Activated B cell treated with CpG ODN at 0.5 μM for 24 hours (primary cell): Measurements from ENCODE around the gene PRORP. TPM values are rescaled to one million over a fixed set of nuclear protein-coding genes. Genes with fewer than 3 reads are reported as not detected.

Experiments used
- ATAC-seq: fragments of 200-7000 bp; cut with Tn5 transposase; one replicate; pipeline ENCODE4 v1.10.0; 2021; ENCODE audit warnings: low read depth, mild to moderate bottlenecking, moderate library complexity
- CTCF ChIA-PET: fragments of 350-600 bp; sonication (Branson Sonifier 250); formaldehyde crosslinking; loops from one replicate; lab custom pipeline; 2021; ENCODE audit warnings: antibody characterized with exemption; lab: Charles Lee
- POLR2A ChIA-PET: fragments of 350-600 bp; sonication (Branson Sonifier 250); formaldehyde crosslinking; loops from one replicate; lab custom pipeline; 2021; ENCODE audit warnings: antibody characterized with exemption; lab: Charles Lee
- DNase-seq: peaks from one replicate; pipeline ENCODE4 v3.0.0; 2022
- H3K27ac Mint-ChIP-seq: one replicate; pipeline ENCODE4 v1.8.0; 2020; ENCODE audit warnings: mixed read lengths
- H3K27me3 Mint-ChIP-seq: one replicate; pipeline ENCODE4 v1.8.0; 2021; ENCODE audit warnings: mixed read lengths
- H3K36me3 Mint-ChIP-seq: one replicate; pipeline ENCODE4 v1.8.0; 2021; ENCODE audit warnings: low read depth, mixed read lengths
- H3K4me1 Mint-ChIP-seq: one replicate; pipeline ENCODE4 v1.8.0; 2021; ENCODE audit warnings: mixed read lengths
- H3K4me3 Mint-ChIP-seq: one replicate; pipeline ENCODE4 v1.8.0; 2020; ENCODE audit warnings: mild to moderate bottlenecking, mixed read lengths
- H3K9me3 Mint-ChIP-seq: one replicate; pipeline ENCODE4 v1.8.0; 2020; ENCODE audit warnings: mixed read lengths
- intact Hi-C: fragments of 100-400 bp; cut with micrococcal nuclease; formaldehyde crosslinking; loops from one replicate; pipeline ENCODE4 v1.15.1; 2024
- total RNA-seq: library from RNA; stranded (reverse); gene quantifications from 2 replicates; pipeline ENCODE4 v1.2.3, GENCODE V29; 2022
- TF ChIP-seq, protein P1 (sequence below): fragments of 200-600 bp; IDR thresholded peaks from one replicate; pipeline ENCODE4 v1.8.0; 2022; ENCODE audit warnings: antibody characterized with exemption, mild to moderate bottlenecking

The PRORP gene
- total RNA-seq, 1 donor from 2014 or later: 25.6 TPM

DNA sequence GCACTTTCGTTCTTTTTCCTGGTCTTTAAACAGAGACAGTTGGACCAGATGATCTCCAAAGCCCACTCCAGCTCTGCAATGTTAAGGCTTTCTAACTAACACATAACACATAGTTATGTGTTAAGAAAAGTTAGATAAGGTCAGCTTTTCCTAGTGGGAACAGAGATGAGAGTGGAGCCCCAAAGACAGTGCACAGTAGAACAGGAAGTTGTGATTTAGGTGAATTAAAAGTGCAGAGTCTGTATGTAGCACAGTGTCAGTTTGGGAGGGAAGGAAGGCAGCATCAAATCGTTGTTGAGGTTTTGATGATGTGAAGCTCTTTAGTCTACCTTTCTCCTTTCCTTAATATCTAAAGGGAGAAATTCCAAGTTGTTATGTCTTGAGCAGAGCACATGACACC, 31.7 kb downstream of the PRORP start:
- peaks cover 21% of the 10 kb centered on the region for H3K4me1 Mint-ChIP-seq
- ChIA-PET CTCF (interaction anchor here (1.1 to 1.6 kb wide), 2 partner anchors 13 to 260 kb away, joined by 4 to 5 read pairs; no protein-coding TSS in a partner anchor), POLR2A (interaction anchor here (1.3 kb wide), 1 partner anchor 251 kb away, joined by 6 read pairs; the partner anchor contains the start of gene NFKBIA)
- ATAC-seq (no peak), DNase-seq (no peak)
- H3K9me3 Mint-ChIP-seq: no peaks in the 10 kb centered on the region
- no peak overlapping the region for H3K27ac Mint-ChIP-seq
- H3K27me3 Mint-ChIP-seq: no peaks in the 10 kb centered on the region
- TF ChIP-seq, protein P1, sequence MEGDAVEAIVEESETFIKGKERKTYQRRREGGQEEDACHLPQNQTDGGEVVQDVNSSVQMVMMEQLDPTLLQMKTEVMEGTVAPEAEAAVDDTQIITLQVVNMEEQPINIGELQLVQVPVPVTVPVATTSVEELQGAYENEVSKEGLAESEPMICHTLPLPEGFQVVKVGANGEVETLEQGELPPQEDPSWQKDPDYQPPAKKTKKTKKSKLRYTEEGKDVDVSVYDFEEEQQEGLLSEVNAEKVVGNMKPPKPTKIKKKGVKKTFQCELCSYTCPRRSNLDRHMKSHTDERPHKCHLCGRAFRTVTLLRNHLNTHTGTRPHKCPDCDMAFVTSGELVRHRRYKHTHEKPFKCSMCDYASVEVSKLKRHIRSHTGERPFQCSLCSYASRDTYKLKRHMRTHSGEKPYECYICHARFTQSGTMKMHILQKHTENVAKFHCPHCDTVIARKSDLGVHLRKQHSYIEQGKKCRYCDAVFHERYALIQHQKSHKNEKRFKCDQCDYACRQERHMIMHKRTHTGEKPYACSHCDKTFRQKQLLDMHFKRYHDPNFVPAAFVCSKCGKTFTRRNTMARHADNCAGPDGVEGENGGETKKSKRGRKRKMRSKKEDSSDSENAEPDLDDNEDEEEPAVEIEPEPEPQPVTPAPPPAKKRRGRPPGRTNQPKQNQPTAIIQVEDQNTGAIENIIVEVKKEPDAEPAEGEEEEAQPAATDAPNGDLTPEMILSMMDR: no peak
- H3K36me3 Mint-ChIP-seq: peaks cover 22% of the 10 kb centered on the region
- no peak overlapping the region for H3K4me3 Mint-ChIP-seq
- intact Hi-C loops: no loop called here

DNA sequence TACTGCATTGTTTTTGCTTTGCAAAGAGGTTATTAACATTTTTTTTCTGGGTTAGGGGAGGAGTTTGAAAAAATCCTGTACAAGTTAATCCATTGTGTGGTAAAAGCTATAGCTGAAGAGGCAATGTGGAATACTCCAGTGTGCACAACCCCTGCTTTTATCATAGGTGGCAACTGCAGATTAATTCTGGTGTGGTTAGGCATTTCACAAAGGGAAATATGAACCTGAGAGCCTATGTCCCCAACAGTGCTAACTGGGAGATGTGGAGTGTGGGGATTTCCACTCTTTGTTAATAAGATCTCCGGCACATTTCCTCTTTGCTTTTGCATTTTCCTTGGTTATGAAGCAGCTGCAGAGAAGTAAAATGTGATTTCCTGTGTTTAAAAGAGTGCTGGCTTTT, 33.6 kb downstream of the PRORP start:
- intact Hi-C loops: no loop called here
- POLR2A ChIA-PET: interaction anchor here (0.6 kb wide), 1 partner anchor 129 kb away, joined by 4 read pairs; no protein-coding TSS in a partner anchor
- H3K27ac Mint-ChIP-seq: peak overlapping the region; percentile 60
- H3K36me3 Mint-ChIP-seq: peaks cover 30% of the 10 kb centered on the region
- DNase-seq: no peak
- TF ChIP-seq, protein P1: no peak
- no peaks in the 10 kb centered on the region for H3K27me3 Mint-ChIP-seq
- ATAC-seq: no peak
- H3K9me3 Mint-ChIP-seq: no peaks in the 10 kb centered on the region
- peak overlapping the region; percentile 15 for H3K4me3 Mint-ChIP-seq
- CTCF ChIA-PET: no interaction called here
- H3K4me1 Mint-ChIP-seq: peaks cover 29% of the 10 kb centered on the region

DNA sequence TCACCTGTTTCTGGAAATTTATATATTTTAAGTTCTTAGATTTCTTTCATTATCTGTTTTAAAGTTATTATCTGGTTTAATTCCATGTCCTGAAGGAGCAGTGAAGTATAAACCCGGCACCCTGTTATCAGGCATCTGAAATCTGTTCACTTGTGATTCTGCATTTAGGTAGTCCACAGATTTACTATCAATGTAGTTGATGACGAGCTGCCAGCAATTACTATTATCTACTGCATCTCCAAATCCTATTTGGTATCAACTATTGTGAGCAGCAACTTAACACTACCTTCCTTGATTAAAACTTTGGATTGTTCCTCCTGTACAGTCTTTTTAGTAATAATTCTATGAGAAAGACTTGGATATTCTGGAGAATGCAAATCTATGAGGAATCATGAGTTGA, 36.1 kb downstream of the PRORP start:
- ChIA-PET CTCF (interaction anchor here (1.5 kb wide), 1 partner anchor 264 kb away, joined by 3 read pairs; no protein-coding TSS in a partner anchor), POLR2A (no interaction called here)
- no peak overlapping the region for H3K27ac Mint-ChIP-seq

DNA sequence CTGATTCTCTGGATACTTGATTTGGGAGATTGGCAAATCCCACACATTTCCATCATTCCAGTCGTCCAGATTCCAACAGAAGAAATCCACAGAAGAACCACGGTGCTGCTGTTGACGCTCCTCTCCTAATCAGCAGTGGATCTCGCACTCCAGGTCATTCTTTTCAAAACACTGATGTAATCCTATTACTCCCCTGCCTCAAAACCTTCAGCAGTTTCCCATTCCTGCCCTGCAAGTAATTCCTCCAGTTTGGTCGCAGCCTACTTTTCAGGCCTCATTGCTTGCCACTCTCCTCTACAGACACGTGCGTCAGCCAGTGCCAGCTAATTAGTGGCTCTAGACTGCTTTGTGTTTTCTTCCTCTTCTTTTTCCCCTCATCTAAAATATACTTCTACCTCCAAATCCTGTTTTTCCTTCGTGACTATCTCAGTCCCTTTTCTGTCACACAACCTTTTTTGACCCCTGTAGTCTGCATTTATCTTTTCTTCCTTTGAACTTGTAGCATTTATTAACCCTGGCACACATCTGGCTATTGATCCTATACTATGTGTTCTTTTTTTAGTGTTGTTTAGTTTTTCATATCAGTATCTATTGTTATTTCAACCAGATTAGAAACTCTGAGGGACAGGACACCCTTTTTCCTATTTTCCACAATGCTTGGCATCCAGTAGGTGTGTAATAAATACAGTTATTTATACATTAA, 36.8 kb downstream of the PRORP start:
- H3K9me3 Mint-ChIP-seq: no peaks in the 10 kb centered on the region
- no peak for ATAC-seq
- POLR2A ChIA-PET: interaction anchor here (0.5 to 1.8 kb wide), 2 partner anchors 245 to 359 kb away, joined by 3 to 8 read pairs; partner anchors contain the start of gene NFKBIA
- TF ChIP-seq, protein P1: no peak
- H3K36me3 Mint-ChIP-seq: peaks cover 28% of the 10 kb centered on the region
- no peak overlapping the region for H3K4me3 Mint-ChIP-seq
- H3K4me1 Mint-ChIP-seq: peaks cover 35% of the 10 kb centered on the region
- CTCF ChIA-PET: interaction anchor here (0.9 to 1.5 kb wide), 2 partner anchors 16 to 263 kb away, joined by 3 read pairs; no protein-coding TSS in a partner anchor
- intact Hi-C loops: no loop called here
- H3K27ac Mint-ChIP-seq: no peak overlapping the region
- no peaks in the 10 kb centered on the region for H3K27me3 Mint-ChIP-seq
- no peak for DNase-seq

More for the DNA sequence above, 36.1 kb downstream of the PRORP start:
- intact Hi-C loops: no loop called here
- Mint-ChIP-seq H3K9me3 (no peaks in the 10 kb centered on the region), H3K36me3 (peaks cover 25% of the 10 kb centered on the region), H3K27me3 (no peaks in the 10 kb centered on the region), H3K4me3 (no peak overlapping the region), H3K4me1 (peaks cover 38% of the 10 kb centered on the region)
- ATAC-seq: no peak
- TF ChIP-seq, protein P1: no peak
- DNase-seq: no peak

DNA sequence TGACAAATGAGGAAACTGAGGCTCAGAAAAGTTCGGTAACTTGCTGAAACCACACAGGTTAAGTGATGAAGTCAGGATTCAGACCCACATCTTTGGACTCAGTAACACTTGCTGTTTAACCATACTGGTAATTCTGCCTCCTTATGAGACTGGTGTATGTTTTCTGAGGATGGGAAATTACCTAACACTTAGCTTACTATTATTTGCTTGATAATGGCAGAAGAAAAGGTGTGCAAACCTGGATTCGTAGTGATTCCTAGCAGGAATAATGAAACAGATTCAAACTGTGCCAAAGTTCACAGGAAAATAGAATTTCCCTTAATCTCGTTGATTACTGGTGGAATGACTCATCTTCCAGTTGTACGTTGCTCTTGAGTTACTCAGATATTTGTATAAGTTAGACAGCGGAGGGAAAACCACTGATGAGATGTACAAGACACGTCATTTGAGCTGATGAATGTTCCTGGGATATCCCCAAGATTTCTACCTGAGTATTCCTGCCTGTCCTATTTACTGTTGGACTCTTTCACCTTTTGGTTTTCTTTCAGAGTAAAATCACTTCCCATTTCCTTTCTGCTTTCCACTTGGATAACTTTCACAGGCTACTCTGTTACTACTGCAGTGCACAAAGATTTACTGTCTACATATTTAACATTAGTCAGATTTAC, 37.5 kb downstream of the PRORP start:
- intact Hi-C loops: no loop called here
- no peaks in the 10 kb centered on the region for H3K27me3 Mint-ChIP-seq
- DNase-seq: no peak
- ChIA-PET CTCF (interaction anchor here (0.9 kb wide), 1 partner anchor 16 kb away, joined by 3 read pairs; no protein-coding TSS in a partner anchor), POLR2A (interaction anchor here (0.6 to 1.8 kb wide), 2 partner anchors 18 to 245 kb away, joined by 3 to 8 read pairs; partner anchors contain the start of gene NFKBIA)
- H3K36me3 Mint-ChIP-seq: peaks cover 31% of the 10 kb centered on the region
- H3K9me3 Mint-ChIP-seq: no peaks in the 10 kb centered on the region
- TF ChIP-seq, protein P1: no peak
- no peak overlapping the region for H3K4me3 Mint-ChIP-seq
- peaks cover 31% of the 10 kb centered on the region for H3K4me1 Mint-ChIP-seq
- H3K27ac Mint-ChIP-seq: no peak overlapping the region
- no peak for ATAC-seq
